HG03469 (cell line): ENCODE results near the gene CCDC54.
"Not testable (repeated sequence)": the region's sequence is repeated elsewhere in the genome, so short reads cannot be mapped to it uniquely, and the experiment has no call there.

Source experiments
- ATAC-seq: cut with Tn5 transposase; IDR thresholded peaks from one replicate; pipeline ENCODE4 v1.9.1; 2021; ENCODE audit warnings: mild to moderate bottlenecking, moderate library complexity, moderate number of reproducible peaks; ENCODE audit not compliant: unreplicated experiment

CCDC54 gene

GRCh38 chr3:107377151-107377550 lies at the start of gene CCDC54:
Gene CCDC54 (plus strand): TSS chr3:107377439. CDS start chr3:107377588, 149 bp downstream.
- ATAC-seq, result no peak

- ATAC-seq, result no peak
These were observed 49.2 kb upstream of the CCDC54 start for GRCh38 chr3:107328069-107328468.

GRCh38 chr3:107329088-107329487 lies 48.2 kb upstream of the CCDC54 start:
- ATAC-seq, result no peak

GRCh38 chr3:107339690-107340089 lies 37.5 kb upstream of the CCDC54 start:
- ATAC-seq, result not testable (repeated sequence)

- no peak for ATAC-seq
These were observed 32.5 kb upstream of the CCDC54 start for GRCh38 chr3:107344722-107345121.

- ATAC-seq, result no peak
These were observed 31.3 kb upstream of the CCDC54 start for GRCh38 chr3:107345822-107346405.

GRCh38 chr3:107346564-107346963 lies 30.7 kb upstream of the CCDC54 start:
- ATAC-seq, result no peak

GRCh38 chr3:107347751-107348150 lies 29.5 kb upstream of the CCDC54 start:
- ATAC-seq, result no peak

GRCh38 chr3:107356706-107357105 lies 20.5 kb upstream of the CCDC54 start:
- no peak for ATAC-seq

- ATAC-seq, result no peak
These were observed 15.6 kb upstream of the CCDC54 start for GRCh38 chr3:107361633-107362032.

- ATAC-seq, result no peak
These were observed 12.2 kb upstream of the CCDC54 start for GRCh38 chr3:107365051-107365450.

GRCh38 chr3:107366766-107367165 lies 10.5 kb upstream of the CCDC54 start:
- ATAC-seq, result no peak

GRCh38 chr3:107367353-107367752 lies 9.9 kb upstream of the CCDC54 start:
- ATAC-seq, result no peak

GRCh38 chr3:107368654-107369398 lies 8.4 kb upstream of the CCDC54 start:
- no peak for ATAC-seq

GRCh38 chr3:107369791-107370190 lies 7.4 kb upstream of the CCDC54 start:
- ATAC-seq, result no peak

GRCh38 chr3:107370907-107371306 lies 6.3 kb upstream of the CCDC54 start:
- no peak for ATAC-seq

GRCh38 chr3:107372506-107372905 lies 4.7 kb upstream of the CCDC54 start:
- ATAC-seq, result no peak

GRCh38 chr3:107373896-107374295 lies 3.3 kb upstream of the CCDC54 start:
- no peak for ATAC-seq

- no peak for ATAC-seq
These were observed 1.6 kb upstream of the CCDC54 start for GRCh38 chr3:107375682-107376081.

- no peak for ATAC-seq
These were observed 5.4 kb downstream of the CCDC54 start for GRCh38 chr3:107382631-107383030.

GRCh38 chr3:107384428-107384827 lies 7.2 kb downstream of the CCDC54 start:
- no peak for ATAC-seq

- ATAC-seq, result no peak
These were observed 7.7 kb downstream of the CCDC54 start for GRCh38 chr3:107384907-107385306.

- no peak for ATAC-seq
These were observed 10.3 kb downstream of the CCDC54 start for GRCh38 chr3:107387555-107387954.
